OCI-LY3 (cell line): ENCODE results near the gene DAGLA.

Experiments used
- CTCF ChIP-seq: fragments of 200-600, 300-600 bp; sonication (generic); IDR thresholded peaks from 2 replicates; pipeline ENCODE4 v1.5.1; 2014; ENCODE audit warnings: antibody characterized with exemption, low read length, low read depth
- EZH2phosphoT487 ChIP-seq: fragments of 200-600 bp; shearing (Covaris generic); IDR thresholded peaks from 2 replicates; pipeline ENCODE4 v1.6.1; 2018; ENCODE audit warnings: antibody characterized with exemption, mixed run types, low read depth

DNA sequence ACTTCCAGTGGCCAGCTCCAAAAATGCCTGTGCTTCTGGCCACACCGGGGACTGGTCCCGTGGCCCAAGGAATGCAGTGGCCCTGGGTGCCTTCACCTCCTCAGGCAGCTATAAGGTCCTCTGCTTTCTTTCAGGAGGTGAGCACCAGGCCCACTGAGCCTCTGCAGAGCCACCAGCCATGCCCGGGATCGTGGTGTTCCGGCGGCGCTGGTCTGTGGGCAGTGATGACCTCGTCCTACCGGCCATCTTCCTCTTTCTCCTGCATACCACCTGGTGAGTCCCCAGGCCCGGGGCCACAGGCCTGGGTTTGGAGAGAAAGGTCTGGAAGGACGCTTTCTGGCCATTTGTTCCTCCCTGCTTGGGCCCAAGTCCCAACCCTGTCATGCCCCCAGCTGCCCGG, 39.8 kb downstream of the DAGLA start:
- no peak for TF ChIP-seq CTCF
- TF ChIP-seq EZH2phosphoT487 = no peak
